Caco-2 (cell line): ENCODE data around the gene PRR33. TPM values are rescaled to one million over a fixed set of nuclear protein-coding genes. Genes with fewer than 3 reads are reported as not detected.

Experiments used
- BruUV-seq: library from RNA; stranded (reverse); fragments of 400-500 nt; replicated peaks from 2 replicates; lab custom pipeline; 2021; lab: Mats Ljungman, UMichigan
- CTCF ChIA-PET: fragments of 300-600 bp; sonication (Branson Sonifier 250); formaldehyde crosslinking; loops from one replicate; lab custom pipeline; 2022; ENCODE audit warnings: antibody characterized with exemption; lab: Charles Lee
- POLR2A ChIA-PET: fragments of 300-600 bp; sonication (Branson Sonifier 250); formaldehyde crosslinking; loops from one replicate; lab custom pipeline; 2022; ENCODE audit warnings: antibody characterized with exemption; lab: Charles Lee
- DNase-seq, 2 experiments: peaks; one replicate each; pipeline versions ENCODE4 v3.0.0 to v3.0.0-alpha.2; 2020 to 2022
- H3K27me3 ChIP-seq: replicated peaks from 2 replicates; pipeline ENCODE4 v1.6.0; 2011; ENCODE audit warnings: low read length; ENCODE audit not compliant: control insufficient read depth, insufficient read depth
- H3K36me3 ChIP-seq: 2 replicates; pipeline ENCODE4 v1.5.1; 2011; ENCODE audit warnings: low read length; ENCODE audit not compliant: control insufficient read depth, insufficient read depth
- H3K4me1 ChIP-seq: fragments of 250-450 bp; sonication (Bioruptor Pico); 2 replicates; pipeline ENCODE4 v1.5.1; 2020; ENCODE audit warnings: mild to moderate bottlenecking
- H3K4me3 ChIP-seq: 2 replicates; pipeline ENCODE4 v1.5.1; 2011; ENCODE audit warnings: low read depth, mild to moderate bottlenecking, control low read depth, low read length
- H3K9me3 ChIP-seq: fragments of 250-450 bp; sonication (Bioruptor Pico); 2 replicates; pipeline ENCODE4 v1.5.1; 2020; ENCODE audit warnings: mild to moderate bottlenecking, moderate library complexity
- H3K27ac Mint-ChIP-seq: one replicate; pipeline ENCODE4 v1.8.0; 2022; ENCODE audit warnings: mixed read lengths; ENCODE audit not compliant: unreplicated experiment
- H3K27me3 Mint-ChIP-seq: one replicate; pipeline ENCODE4 v1.8.0; 2022; ENCODE audit warnings: mixed read lengths; ENCODE audit not compliant: insufficient read depth, unreplicated experiment
- H3K36me3 Mint-ChIP-seq: one replicate; pipeline ENCODE4 v1.8.0; 2022; ENCODE audit warnings: mild to moderate bottlenecking, mixed read lengths; ENCODE audit not compliant: insufficient read depth, unreplicated experiment
- H3K4me1 Mint-ChIP-seq: one replicate; pipeline ENCODE4 v1.8.0; 2022; ENCODE audit warnings: low read depth, mixed read lengths; ENCODE audit not compliant: unreplicated experiment
- H3K4me3 Mint-ChIP-seq: one replicate; pipeline ENCODE4 v1.8.0; 2022; ENCODE audit warnings: mild to moderate bottlenecking, moderate library complexity, mixed read lengths; ENCODE audit not compliant: unreplicated experiment
- H3K9me3 Mint-ChIP-seq: one replicate; pipeline ENCODE4 v1.8.0; 2022; ENCODE audit warnings: mixed read lengths; ENCODE audit not compliant: unreplicated experiment
- CTCF ChIP-seq, 2 experiments: fragments of 200-600 bp in 1 of 2; IDR thresholded peaks; 1 replicate in 1 of 2; 2 replicates in 1 of 2; pipeline versions ENCODE4 v1.5.1 to v1.8.0; 2011 to 2022; ENCODE audit warnings: antibody characterized with exemption in 1 of 2, control low read depth in 1 of 2, inconsistent platforms in 1 of 2, low read depth in 1 of 2, low read length in 1 of 2, mild to moderate bottlenecking in 1 of 2, moderate library complexity in 1 of 2; ENCODE audit not compliant: insufficient read depth in 1 of 2, severe bottlenecking in 1 of 2, unreplicated experiment in 1 of 2
- intact Hi-C: fragments of 100-400 bp; cut with micrococcal nuclease; formaldehyde crosslinking; loops from one replicate; pipeline ENCODE4 v1.10.0; 2022; ENCODE audit not compliant: unreplicated experiment
- total RNA-seq: library from RNA; stranded (reverse); gene quantifications from 2 replicates; pipeline ENCODE4 v1.2.3, GENCODE V29; 2022

The PRR33 gene
- total RNA-seq, 1 experiment from 2014 or later = not detected

- Mint-ChIP-seq H3K27me3 (peaks cover 3% of the 10 kb centered on the region), H3K4me1 (no peaks in the 10 kb centered on the region), H3K27ac (no peak overlapping the region), H3K4me3 (no peak overlapping the region), H3K9me3 (no peaks in the 10 kb centered on the region), H3K36me3 (no peaks in the 10 kb centered on the region)
- TF ChIP-seq CTCF (IDR thresholded peaks at IDR 0.05; ENCODE audit: insufficient read depth in 1 of 2, low read depth in 1 of 2, low read length in 1 of 2, severe bottlenecking in 1 of 2, unreplicated experiment in 1 of 2) = no peak
- Histone ChIP-seq H3K36me3 (no peaks in the 10 kb centered on the region), H3K4me3 (no peak overlapping the region), H3K27me3 (no peaks in the 10 kb centered on the region), H3K4me1 (no peaks in the 10 kb centered on the region), H3K9me3 (no peaks in the 10 kb centered on the region)
- no TSS peak for BruUV-seq
- POLR2A ChIA-PET = no interaction called here
- CTCF ChIA-PET = no interaction called here
- intact Hi-C loops = no loop called here
- no peak for DNase-seq
Measured at GRCh38 chr11:1889224-1889930, 2.3 kb downstream of the PRR33 start.

GRCh38 chr11:1888811-1889210 lies 2.9 kb downstream of the PRR33 start:
- H3K27me3 ChIP-seq = no peaks in the 10 kb centered on the region
- H3K4me3 ChIP-seq = no peak overlapping the region
- no peak for TF ChIP-seq CTCF (IDR thresholded peaks at IDR 0.05; ENCODE audit: insufficient read depth in 1 of 2, low read depth in 1 of 2, low read length in 1 of 2, severe bottlenecking in 1 of 2, unreplicated experiment in 1 of 2)
- CTCF ChIA-PET = no interaction called here
- no peak for DNase-seq
- Mint-ChIP-seq H3K4me1 (no peaks in the 10 kb centered on the region), H3K9me3 (no peaks in the 10 kb centered on the region), H3K4me3 (no peak overlapping the region), H3K27me3 (peaks cover 3% of the 10 kb centered on the region), H3K27ac (no peak overlapping the region), H3K36me3 (no peaks in the 10 kb centered on the region)
- BruUV-seq = no TSS peak
- intact Hi-C loops = no loop called here
- POLR2A ChIA-PET = no interaction called here
- H3K4me1 ChIP-seq = no peaks in the 10 kb centered on the region
- H3K36me3 ChIP-seq = no peaks in the 10 kb centered on the region
- no peaks in the 10 kb centered on the region for H3K9me3 ChIP-seq

GRCh38 chr11:1888347-1888753 lies 3.3 kb downstream of the PRR33 start:
- no peak overlapping the region for H3K27ac Mint-ChIP-seq
- intact Hi-C loops = no loop called here
- POLR2A ChIA-PET = no interaction called here

More at GRCh38 chr11:1888347-1888753, 3.3 kb downstream of the PRR33 start:
- Mint-ChIP-seq H3K9me3 (no peaks in the 10 kb centered on the region), H3K4me1 (no peaks in the 10 kb centered on the region), H3K36me3 (no peaks in the 10 kb centered on the region), H3K27me3 (no peaks in the 10 kb centered on the region), H3K4me3 (no peak overlapping the region)
- no peak for TF ChIP-seq CTCF (IDR thresholded peaks at IDR 0.05; ENCODE audit: insufficient read depth in 1 of 2, low read depth in 1 of 2, low read length in 1 of 2, severe bottlenecking in 1 of 2, unreplicated experiment in 1 of 2)
- no peak overlapping the region for H3K4me3 ChIP-seq
- no peak for DNase-seq
- BruUV-seq = no TSS peak
- no peaks in the 10 kb centered on the region for H3K36me3 ChIP-seq
- H3K4me1 ChIP-seq = no peaks in the 10 kb centered on the region
- no peaks in the 10 kb centered on the region for H3K27me3 ChIP-seq
- H3K9me3 ChIP-seq = no peaks in the 10 kb centered on the region
- CTCF ChIA-PET = no interaction called here
